Spinal cord (tissue), 10 donors: ENCODE results near the gene AFF3. TPM values are rescaled to one million over a fixed set of nuclear protein-coding genes. Genes with fewer than 3 reads are reported as not detected.

Experiments used
- DNase-seq, 6 donors: peaks; one replicate each; pipeline versions ENCODE4 v3.0.0 to v3.0.0-alpha.2; 2013 to 2015; ENCODE audit warnings: low spot score in 6 of 6, low read depth in 4 of 6
- H3K27ac ChIP-seq: one replicate; pipeline ENCODE4 v1.5.1; 2013; ENCODE audit warnings: low read depth, low read length, control low read depth
- H3K27me3 ChIP-seq: one replicate; pipeline ENCODE4 v1.6.1; 2013; ENCODE audit warnings: low read length; ENCODE audit not compliant: control insufficient read depth, insufficient read depth
- H3K36me3 ChIP-seq: one replicate; pipeline ENCODE4 v1.6.1; 2013; ENCODE audit warnings: low read length; ENCODE audit not compliant: control insufficient read depth, insufficient read depth
- H3K4me1 ChIP-seq: one replicate; pipeline ENCODE4 v1.6.1; 2013; ENCODE audit warnings: low read length; ENCODE audit not compliant: control insufficient read depth, insufficient read depth
- H3K4me3 ChIP-seq: one replicate; pipeline ENCODE4 v1.5.1; 2013; ENCODE audit warnings: low read depth, low read length, control low read depth
- H3K9me3 ChIP-seq: one replicate; pipeline ENCODE4 v1.6.1; 2013; ENCODE audit warnings: low read length; ENCODE audit not compliant: control insufficient read depth, insufficient read depth
- WGBS: methylation state at CpG from one replicate; pipeline ENCODE4 v1.1.5; 2013; ENCODE audit warnings: missing lambda C conversion rate; ENCODE audit not compliant: insufficient coverage; 5-methylcytosine and 5-hydroxymethylcytosine counted together
- polyA plus RNA-seq, 2 donors: library from polyadenylated mRNA; unstranded; fragments of 120-200 nt; gene quantifications; one replicate each; pipeline ENCODE4 v1.2.1, GENCODE V29; 2013; ENCODE audit not compliant: insufficient read length in 2 of 2
- total RNA-seq, 2 donors: library from RNA; depleted of rRNA in 1 of 2; stranded (reverse); fragments of 120-200 nt in 1 of 2; fragments of >200 nt in 1 of 2; gene quantifications; one replicate each; pipeline versions ENCODE4 v1.2.3 to v1.2.4, GENCODE V29; 2013 to 2014
- donor health status: healthy.

The AFF3 gene
- total and polyA plus RNA-seq, 4 donors: 31.5 to 44.6 (median 42.4) TPM

GRCh38 chr2:100010606-100011005, 131.8 kb downstream of the AFF3 start:
- no peak overlapping the region for H3K27ac ChIP-seq
- WGBS: no CpG with 5 or more reads among the region's 5 CpGs

GRCh38 chr2:100009743-100010142, 132.6 kb downstream of the AFF3 start:
- DNase-seq: no peak
- 75% methylated on average over 2 of the region's 6 CpGs for WGBS
- H3K9me3 ChIP-seq: no peaks in the 10 kb centered on the region
- no peaks in the 10 kb centered on the region for H3K27me3 ChIP-seq
- H3K27ac ChIP-seq: no peak overlapping the region
- H3K4me1 ChIP-seq: peaks cover 6% of the 10 kb centered on the region
- peaks cover 14% of the 10 kb centered on the region for H3K36me3 ChIP-seq
- H3K4me3 ChIP-seq: no peak overlapping the region

More at GRCh38 chr2:100010606-100011005, 131.8 kb downstream of the AFF3 start:
- H3K4me1 ChIP-seq: peaks cover 6% of the 10 kb centered on the region
- H3K9me3 ChIP-seq: no peaks in the 10 kb centered on the region
- H3K36me3 ChIP-seq: peaks cover 14% of the 10 kb centered on the region
- no peaks in the 10 kb centered on the region for H3K27me3 ChIP-seq
- no peak overlapping the region for H3K4me3 ChIP-seq
- DNase-seq: no peak

GRCh38 chr2:100008956-100009355, 133.4 kb downstream of the AFF3 start:
- 83% methylated on average over 1 of the region's 2 CpGs for WGBS
- Histone ChIP-seq H3K36me3 (peaks cover 14% of the 10 kb centered on the region), H3K27me3 (no peaks in the 10 kb centered on the region), H3K4me1 (peaks cover 6% of the 10 kb centered on the region), H3K9me3 (no peaks in the 10 kb centered on the region), H3K27ac (no peak overlapping the region), H3K4me3 (no peak overlapping the region)
- DNase-seq: no peak

- Histone ChIP-seq H3K9me3 (no peaks in the 10 kb centered on the region), H3K27ac (no peak overlapping the region), H3K27me3 (no peaks in the 10 kb centered on the region), H3K36me3 (peaks cover 19% of the 10 kb centered on the region), H3K4me1 (peaks cover 3% of the 10 kb centered on the region), H3K4me3 (no peak overlapping the region)
- no peak for DNase-seq
- 92% methylated on average over 12 of the region's 12 CpGs for WGBS
Measured at GRCh38 chr2:100006516-100006915, 135.9 kb downstream of the AFF3 start.

- H3K9me3 ChIP-seq: no peaks in the 10 kb centered on the region
Measured at GRCh38 chr2:100004959-100005387, 137.4 kb downstream of the AFF3 start.

GRCh38 chr2:100004348-100004884, 138.0 kb downstream of the AFF3 start:
- no peak overlapping the region for H3K27ac ChIP-seq
- no peak overlapping the region for H3K4me3 ChIP-seq
- WGBS: no CpG with 5 or more reads among the region's 3 CpGs
- no peaks in the 10 kb centered on the region for H3K4me1 ChIP-seq
- H3K27me3 ChIP-seq: no peaks in the 10 kb centered on the region
- H3K36me3 ChIP-seq: peaks cover 19% of the 10 kb centered on the region
- H3K9me3 ChIP-seq: no peaks in the 10 kb centered on the region
- no peak for DNase-seq

More at GRCh38 chr2:100004959-100005387, 137.4 kb downstream of the AFF3 start:
- no peak for DNase-seq
- no peak overlapping the region for H3K4me3 ChIP-seq
- H3K27me3 ChIP-seq: no peaks in the 10 kb centered on the region
- no peak overlapping the region for H3K27ac ChIP-seq
- WGBS: 67% methylated on average over 1 of the region's 2 CpGs
- H3K36me3 ChIP-seq: peaks cover 19% of the 10 kb centered on the region
- peaks cover 3% of the 10 kb centered on the region for H3K4me1 ChIP-seq

- peak in 1 of 6 donors; percentile 57 for DNase-seq
Measured at GRCh38 chr2:100002059-100002458, 140.3 kb downstream of the AFF3 start.

GRCh38 chr2:100000915-100001707, 141.3 kb downstream of the AFF3 start:
- peaks cover 8% of the 10 kb centered on the region for H3K36me3 ChIP-seq
- no peak overlapping the region for H3K27ac ChIP-seq
- WGBS: 97% methylated on average over 13 of the region's 22 CpGs
- H3K4me1 ChIP-seq: no peaks in the 10 kb centered on the region
- no peaks in the 10 kb centered on the region for H3K27me3 ChIP-seq
- no peaks in the 10 kb centered on the region for H3K9me3 ChIP-seq
- no peak for DNase-seq
- no peak overlapping the region for H3K4me3 ChIP-seq

More at GRCh38 chr2:100002059-100002458, 140.3 kb downstream of the AFF3 start:
- H3K9me3 ChIP-seq: no peaks in the 10 kb centered on the region
- H3K27me3 ChIP-seq: no peaks in the 10 kb centered on the region
- WGBS: no CpG with 5 or more reads among the region's 6 CpGs
- no peak overlapping the region for H3K4me3 ChIP-seq
- H3K27ac ChIP-seq: no peak overlapping the region
- no peaks in the 10 kb centered on the region for H3K4me1 ChIP-seq
- peaks cover 16% of the 10 kb centered on the region for H3K36me3 ChIP-seq

GRCh38 chr2:99998651-99999320, 143.6 kb downstream of the AFF3 start:
- DNase-seq: no peak
- Histone ChIP-seq H3K27ac (no peak overlapping the region), H3K36me3 (peaks cover 8% of the 10 kb centered on the region), H3K4me1 (no peaks in the 10 kb centered on the region), H3K27me3 (no peaks in the 10 kb centered on the region), H3K9me3 (no peaks in the 10 kb centered on the region), H3K4me3 (no peak overlapping the region)
- 44% methylated on average over 6 of the region's 12 CpGs for WGBS
